Heart right ventricle (tissue), 16 donors: Measurements from ENCODE around the gene DYNC1I1. TPM values are rescaled to one million over a fixed set of nuclear protein-coding genes. Genes with fewer than 3 reads are reported as not detected.
A peak's percentile ranks its signal among the peaks of the same experiment; 100 is the strongest.

Experiments
- ATAC-seq, 8 donors: fragments of 200-7000 bp; cut with Tn5 transposase; one replicate each; pipeline ENCODE4 v1.9.1; 2020; ENCODE audit warnings: mild to moderate bottlenecking in 8 of 8, moderate library complexity in 8 of 8, moderate number of reproducible peaks in 1 of 8
- DNase-seq, 2 donors: peaks; one replicate each; pipeline ENCODE4 v3.0.0-alpha.2; 2020
- H3K27ac ChIP-seq, 10 donors: fragments of 200-600 bp; sonication (generic) in 2 of 10; one replicate each; pipeline versions ENCODE4 v1.5.0 to v1.8.0; 2020 to 2022; ENCODE audit warnings: mild to moderate bottlenecking in 3 of 10
- H3K27me3 ChIP-seq, 7 donors: fragments of 200-600 bp; one replicate each; pipeline ENCODE4 v1.8.0; 2021 to 2022; ENCODE audit warnings: mild to moderate bottlenecking in 2 of 7
- H3K36me3 ChIP-seq, 9 donors: fragments of 200-600 bp; sonication (generic) in 1 of 9; one replicate each; pipeline versions ENCODE4 v1.5.0 to v1.8.0; 2020 to 2022; ENCODE audit warnings: mild to moderate bottlenecking in 2 of 9
- H3K4me1 ChIP-seq, 9 donors: fragments of 200-600 bp; sonication (generic) in 1 of 9; one replicate each; pipeline versions ENCODE4 v1.5.0 to v1.8.0; 2020 to 2022; ENCODE audit warnings: mild to moderate bottlenecking in 4 of 9
- H3K4me3 ChIP-seq, 10 donors: fragments of 200-600 bp; sonication (generic) in 2 of 10; one replicate each; pipeline versions ENCODE4 v1.5.0 to v1.8.0; 2020 to 2022; ENCODE audit warnings: mild to moderate bottlenecking in 7 of 10, moderate library complexity in 2 of 10
- H3K9me3 ChIP-seq, 11 donors: fragments of 200-600 bp in 10 of 11; sonication (generic) in 2 of 11; one replicate each; pipeline versions ENCODE4 v1.5.0 to v1.8.0; 2013 to 2022; ENCODE audit warnings: mild to moderate bottlenecking in 2 of 11, control low read depth in 1 of 11, moderate library complexity in 1 of 11
- WGBS, 2 donors: extraction: QIAGEN DNeasy Blood & Tissue Kit; methylation state at CpG; one replicate each; pipeline ENCODE4 v1.1.7; 2013; ENCODE audit warnings: inconsistent platforms in 1 of 2; 5-methylcytosine and 5-hydroxymethylcytosine counted together
- intact Hi-C, 10 donors: fragments of 100-400 bp; cut with DNase I; formaldehyde crosslinking; loops; one replicate each; pipeline versions ENCODE4 v1.11.1 to v1.14.2; 2022
- polyA plus RNA-seq, 2 donors: library from polyadenylated mRNA; stranded (reverse); fragments of 200-250 nt; gene quantifications; one replicate each; pipeline ENCODE4 v1.2.3, GENCODE V29; 2013
- total RNA-seq, 10 donors: library from RNA; stranded (reverse); fragmentation: NEBNext Ultra II Directional in 3 of 10; extraction: Animal tissue kit (Norgen Biotek cat#: 25700) in 3 of 10; gene quantifications; one replicate each; pipeline versions ENCODE4 v1.2.1 to v1.2.4, GENCODE V29; 2021 to 2023
- TF ChIP-seq, protein P1 (sequence below), 9 donors: fragments of 200-600 bp; sonication (generic) in 2 of 9; IDR thresholded peaks; one replicate each; pipeline versions ENCODE4 v1.5.0 to v1.8.0; 2021 to 2022; ENCODE audit warnings: antibody characterized with exemption in 9 of 9, mild to moderate bottlenecking in 5 of 9, moderate library complexity in 1 of 9
- donor health status: Arrhythmogenic right ventricular cardiomyopathy.
- donor health status: ischemic (EF 13 %, LVEDD 7.1; RV severe dilation, severe dysfunction).
- donor health status: healthy with polysubstance abuse.
- donor health status: DM: no; HTN: yes; CAD: no.
- donor health status: DM: no; HTN: no; CAD: no.
- donor health status: ischemic (EF 25% LVEDD 6.9; RV normal size, moderate dysfunction).
- donor health status: ischemic (EF 25% LVEDD 5.7; RV mildly dilated, moderate dysfunction).
- donor health status: healthy.
- donor health status: DM: yes; HTN: yes; CAD: no.
- donor health status: Ischemic cardiomyopathy.
- donor health status: ischemic (EF 35%, LVEDD 5.7; RV mildly dilated, moderate dysfunction).
- donor health status: nonischemic (EF 11% LVEDD 7.7; RV severe dilation, severe dysfunction).
- donor health status: DM: yes; HTN: yes; CAD: no.
- donor health status: PGD.
- donor health status: ischemic (EF 29% LVEDD 5.4; RV normal size, mild dysfunction).
- donor health status: nonischemic (EF 23%, LVEDD 6.1; RV moderate dilation, normal function).

DYNC1I1 gene
- total and polyA plus RNA-seq, 12 donors, result 6.4 to 43.4 (median 35.6) TPM

GRCh38 chr7:95871896-95872295, 99.5 kb downstream of the DYNC1I1 start:
- no peaks in the 10 kb centered on the region for H3K27me3 ChIP-seq
- peaks cover 0 to 20% (median 14%) of the 10 kb centered on the region in 9 donors for H3K4me1 ChIP-seq
- H3K9me3 ChIP-seq, result no peaks in the 10 kb centered on the region
- TF ChIP-seq, protein P1, sequence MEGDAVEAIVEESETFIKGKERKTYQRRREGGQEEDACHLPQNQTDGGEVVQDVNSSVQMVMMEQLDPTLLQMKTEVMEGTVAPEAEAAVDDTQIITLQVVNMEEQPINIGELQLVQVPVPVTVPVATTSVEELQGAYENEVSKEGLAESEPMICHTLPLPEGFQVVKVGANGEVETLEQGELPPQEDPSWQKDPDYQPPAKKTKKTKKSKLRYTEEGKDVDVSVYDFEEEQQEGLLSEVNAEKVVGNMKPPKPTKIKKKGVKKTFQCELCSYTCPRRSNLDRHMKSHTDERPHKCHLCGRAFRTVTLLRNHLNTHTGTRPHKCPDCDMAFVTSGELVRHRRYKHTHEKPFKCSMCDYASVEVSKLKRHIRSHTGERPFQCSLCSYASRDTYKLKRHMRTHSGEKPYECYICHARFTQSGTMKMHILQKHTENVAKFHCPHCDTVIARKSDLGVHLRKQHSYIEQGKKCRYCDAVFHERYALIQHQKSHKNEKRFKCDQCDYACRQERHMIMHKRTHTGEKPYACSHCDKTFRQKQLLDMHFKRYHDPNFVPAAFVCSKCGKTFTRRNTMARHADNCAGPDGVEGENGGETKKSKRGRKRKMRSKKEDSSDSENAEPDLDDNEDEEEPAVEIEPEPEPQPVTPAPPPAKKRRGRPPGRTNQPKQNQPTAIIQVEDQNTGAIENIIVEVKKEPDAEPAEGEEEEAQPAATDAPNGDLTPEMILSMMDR (IDR thresholded peaks at IDR 0.05), result no peak
- ATAC-seq, result no peak
- DNase-seq, result no peak
- no peak overlapping the region for H3K4me3 ChIP-seq
- intact Hi-C loops, result loop anchor here in 8 of 10 donors (1.0 to 10.0 kb wide), 6 partner anchors 147 to 357 kb away; no protein-coding TSS in a partner anchor
- WGBS, 2 donors, result 92 to 95% methylated on average over 9 of the region's 9 CpGs
- peaks cover 0 to 16% (median 0%) of the 10 kb centered on the region in 9 donors for H3K36me3 ChIP-seq
- no peak overlapping the region for H3K27ac ChIP-seq

GRCh38 chr7:95874129-95874528, 101.8 kb downstream of the DYNC1I1 start:
- Histone ChIP-seq H3K36me3 (peaks cover 0 to 16% (median 0%) of the 10 kb centered on the region in 9 donors), H3K4me3 (no peak overlapping the region), H3K27me3 (no peaks in the 10 kb centered on the region), H3K27ac (peak overlapping the region in 1 of 10 donors; percentile 66), H3K9me3 (peaks cover 0 to 14% (median 0%) of the 10 kb centered on the region in 11 donors), H3K4me1 (peaks cover 0 to 20% (median 14%) of the 10 kb centered on the region in 9 donors)
- ATAC-seq, result no peak
- WGBS, 2 donors, result 86% methylated on average over 3 of the region's 3 CpGs
- no peak for DNase-seq
- TF ChIP-seq, protein P1 (IDR thresholded peaks at IDR 0.05), result no peak
- intact Hi-C loops, result loop anchor here in 3 of 10 donors (5.0 to 10.0 kb wide), 2 partner anchors 152 to 359 kb away; no protein-coding TSS in a partner anchor

- Histone ChIP-seq H3K36me3 (peaks cover 0 to 16% (median 0%) of the 10 kb centered on the region in 9 donors), H3K27ac (peak overlapping the region in 4 of 10 donors; percentile 14 to 66 (median 38)), H3K4me1 (peaks cover 0 to 20% (median 14%) of the 10 kb centered on the region in 9 donors), H3K4me3 (no peak overlapping the region), H3K9me3 (peaks cover 0 to 14% (median 0%) of the 10 kb centered on the region in 11 donors), H3K27me3 (no peaks in the 10 kb centered on the region)
- ATAC-seq (peak in 5 of 8 donors; percentile 51 to 70 (median 61)), DNase-seq (no peak)
- WGBS, 2 donors, result 68 to 78% methylated on average over 4 of the region's 4 CpGs
- intact Hi-C loops, result loop anchor here in 3 of 10 donors (5.0 to 10.0 kb wide), 2 partner anchors 152 to 360 kb away; no protein-coding TSS in a partner anchor
- TF ChIP-seq, protein P1 (IDR thresholded peaks at IDR 0.05), result no peak
Observed at GRCh38 chr7:95874541-95875265, 102.3 kb downstream of the DYNC1I1 start.

- intact Hi-C loops, result loop anchor here in 1 of 10 donors (10.0 kb wide), 1 partner anchor 361 kb away; no protein-coding TSS in a partner anchor
- DNase-seq (no peak), ATAC-seq (no peak)
- no peaks in the 10 kb centered on the region for H3K27me3 ChIP-seq
- TF ChIP-seq, protein P1 (IDR thresholded peaks at IDR 0.05), result no peak
- peaks cover 0 to 14% (median 0%) of the 10 kb centered on the region in 11 donors for H3K9me3 ChIP-seq
- H3K27ac ChIP-seq, result no peak overlapping the region
- peaks cover 0 to 8% (median 0%) of the 10 kb centered on the region in 9 donors for H3K36me3 ChIP-seq
- H3K4me1 ChIP-seq, result peaks cover 0 to 20% (median 14%) of the 10 kb centered on the region in 9 donors
- H3K4me3 ChIP-seq, result no peak overlapping the region
Observed at GRCh38 chr7:95875519-95875918, 103.2 kb downstream of the DYNC1I1 start.
